ES-I3 (cell line): ENCODE data around the gene DSCAML1.
"Not testable (repeated sequence)": the region's sequence is repeated elsewhere in the genome, so short reads cannot be mapped to it uniquely, and the experiment has no call there.

Source experiments
- H3K36me3 ChIP-seq: 2 replicates; pipeline ENCODE4 v1.6.1; 2013; ENCODE audit warnings: mild to moderate bottlenecking, low read length, control low read depth, moderate library complexity; ENCODE audit not compliant: insufficient read depth
- H3K4me1 ChIP-seq: 2 replicates; pipeline ENCODE4 v1.6.1; 2013; ENCODE audit warnings: mild to moderate bottlenecking, control low read depth, low read length; ENCODE audit not compliant: insufficient read depth
- H3K9ac ChIP-seq: 2 replicates; pipeline ENCODE4 v1.6.1; 2013; ENCODE audit warnings: low read depth, mild to moderate bottlenecking, low read length, moderate library complexity
- H3K9me3 ChIP-seq: 2 replicates; pipeline ENCODE4 v1.6.1; 2013; ENCODE audit warnings: mild to moderate bottlenecking, low read length, moderate library complexity; ENCODE audit not compliant: control insufficient read depth, insufficient read depth

The DSCAML1 gene

DNA sequence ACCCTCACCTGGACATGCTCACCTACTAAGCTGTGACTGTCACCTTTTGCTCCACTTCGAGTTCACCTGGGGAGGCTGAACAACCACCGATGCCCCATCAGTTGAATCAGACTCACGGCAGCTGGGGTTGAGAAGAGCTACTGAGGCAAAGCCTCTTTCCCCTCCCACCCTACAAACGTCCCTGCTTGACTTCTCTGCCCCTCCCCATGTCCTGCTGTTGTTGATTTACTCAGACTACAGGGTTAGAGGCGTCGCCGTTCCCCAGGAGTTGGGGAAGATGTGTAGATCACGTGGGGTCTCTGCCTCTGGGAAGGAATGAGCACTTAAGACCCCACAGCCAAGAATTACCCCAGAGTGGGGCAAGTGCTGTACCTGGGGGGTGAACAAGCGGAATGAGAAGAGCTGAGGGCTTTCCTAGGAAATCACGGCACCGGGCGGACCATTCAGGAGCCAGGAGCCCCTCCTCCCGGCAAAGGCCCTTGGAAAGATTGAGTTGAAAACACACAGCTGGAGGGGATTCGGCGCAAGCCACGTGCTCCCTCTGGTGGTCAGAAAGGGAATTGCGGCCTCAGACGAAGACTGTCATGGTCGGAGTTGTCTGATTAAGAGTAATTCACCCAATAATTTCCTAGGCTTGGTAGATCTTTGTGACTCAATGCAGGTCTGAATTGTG, 20.5 kb upstream of the DSCAML1 start:
- H3K9ac ChIP-seq = no peak overlapping the region
- no peaks in the 10 kb centered on the region for H3K9me3 ChIP-seq
- no peaks in the 10 kb centered on the region for H3K36me3 ChIP-seq
- H3K4me1 ChIP-seq = peaks cover 46% of the 10 kb centered on the region

DNA sequence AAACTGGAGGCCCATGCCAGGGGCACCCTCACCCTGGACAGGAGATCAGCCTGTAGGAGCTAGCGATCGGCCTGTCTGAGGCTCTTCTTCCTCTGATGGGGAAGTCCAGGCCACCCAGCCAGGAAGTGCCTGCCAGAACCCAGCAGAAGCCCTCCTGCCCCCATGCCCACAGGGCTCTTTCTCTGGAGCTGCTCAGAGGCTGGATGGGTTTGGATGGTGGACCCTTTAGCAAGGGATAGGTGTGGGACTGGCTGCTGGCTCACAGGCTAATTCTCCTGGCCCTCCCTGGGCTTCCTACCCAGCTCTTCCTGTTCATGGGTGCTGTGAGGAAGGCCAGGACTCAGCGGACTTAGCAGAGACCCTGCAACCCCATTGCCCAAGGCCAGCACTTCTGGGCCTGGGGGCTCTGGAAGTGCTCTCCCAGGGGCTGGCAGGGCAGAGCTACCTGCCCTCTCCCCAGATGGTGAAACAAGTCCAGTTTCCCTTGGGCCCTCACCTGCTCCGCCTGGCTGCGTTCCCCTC, 19.9 kb upstream of the DSCAML1 start:
- Histone ChIP-seq H3K9ac (no peak overlapping the region; the same call in 1 of the 2 replicates), H3K9me3 (no peaks in the 10 kb centered on the region), H3K36me3 (no peaks in the 10 kb centered on the region), H3K4me1 (peaks cover 46% of the 10 kb centered on the region)

DNA sequence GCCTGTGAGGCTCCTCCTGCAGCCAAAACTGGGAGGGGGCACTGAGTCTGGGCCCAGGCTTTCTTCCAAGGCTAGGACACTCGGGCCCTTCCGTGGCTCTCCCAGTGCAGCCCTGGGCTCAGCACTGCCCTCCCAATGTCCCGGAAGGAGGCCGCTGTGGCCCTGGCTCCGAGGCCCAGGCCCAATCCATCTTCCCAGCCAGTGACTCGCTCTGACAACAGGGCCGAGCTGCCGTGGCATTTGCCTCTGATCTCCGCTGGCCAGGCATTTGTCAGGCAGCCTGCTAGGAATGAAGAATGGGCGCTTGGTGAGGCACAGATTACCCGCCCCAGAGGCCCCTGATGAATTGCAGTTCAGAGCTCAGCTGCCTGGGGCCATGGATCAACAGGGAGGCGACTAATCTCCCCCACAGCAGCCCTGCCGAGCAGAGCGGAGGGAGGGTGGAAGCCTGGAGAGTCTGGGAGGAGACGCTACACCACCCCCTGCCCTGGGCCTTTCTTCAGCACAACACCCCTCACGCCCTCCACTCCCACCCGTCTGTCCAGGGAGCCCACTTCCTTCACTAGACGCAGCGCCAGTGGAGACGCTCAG, 19.2 kb upstream of the DSCAML1 start:
- no peak overlapping the region for H3K9ac ChIP-seq
- H3K36me3 ChIP-seq = no peaks in the 10 kb centered on the region
- peaks cover 46% of the 10 kb centered on the region for H3K4me1 ChIP-seq

DNA sequence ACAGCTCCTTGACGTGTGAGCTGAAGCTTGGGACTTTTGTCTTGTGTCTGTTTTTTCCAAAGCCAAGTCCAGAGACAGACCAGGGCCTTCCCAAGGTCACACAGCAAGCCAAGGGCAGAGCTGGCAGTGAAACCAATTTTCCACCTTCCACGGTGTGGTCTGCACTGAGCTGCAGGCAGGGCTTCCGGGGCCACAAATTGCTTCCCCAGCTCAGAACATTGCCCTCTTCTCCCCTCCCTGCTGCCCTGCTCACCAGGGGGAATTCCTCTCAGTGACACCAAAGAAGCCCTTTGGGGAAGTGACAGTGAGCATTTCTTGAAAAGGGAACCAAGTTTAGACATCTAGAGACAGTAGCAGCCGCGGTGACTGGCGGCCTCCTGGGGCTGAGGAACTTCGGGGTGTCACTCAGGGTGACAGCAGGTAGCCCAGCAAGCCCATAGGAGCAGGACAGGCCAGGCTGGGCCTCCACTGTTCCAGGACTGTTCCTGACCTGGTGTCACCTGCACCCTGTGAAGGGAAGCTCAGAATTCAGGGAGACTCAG, 18.3 kb upstream of the DSCAML1 start:
- Histone ChIP-seq H3K9me3 (no peaks in the 10 kb centered on the region), H3K9ac (no peak overlapping the region), H3K4me1 (peaks cover 45% of the 10 kb centered on the region)

More for the DNA sequence above, 19.2 kb upstream of the DSCAML1 start:
- H3K9me3 ChIP-seq = no peaks in the 10 kb centered on the region

DNA sequence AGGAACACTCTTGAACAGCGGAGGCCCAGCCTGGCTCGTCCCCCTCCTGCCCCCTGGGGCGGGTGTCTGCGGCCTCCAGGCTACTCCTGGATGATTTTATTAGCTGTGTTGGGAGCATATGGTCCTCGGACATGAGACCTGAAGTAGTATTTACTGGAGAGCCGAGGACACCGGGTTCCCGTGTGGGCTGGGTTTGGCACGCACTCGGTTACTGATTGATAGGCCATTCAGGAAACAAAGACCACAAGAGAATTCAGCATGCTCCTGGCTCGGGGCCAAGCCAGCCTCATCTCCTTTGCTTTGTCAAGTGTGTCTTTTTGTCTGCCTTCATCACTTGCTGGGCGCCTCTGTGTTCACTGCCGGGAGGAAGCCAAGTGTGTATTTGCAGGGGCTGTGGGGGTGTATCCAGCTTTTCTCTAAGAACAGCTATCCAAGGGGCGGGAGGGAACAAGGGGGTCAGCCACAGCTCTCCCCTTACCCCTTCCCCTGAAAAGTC, 17.8 kb upstream of the DSCAML1 start:
- H3K9me3 ChIP-seq = no peaks in the 10 kb centered on the region
- H3K4me1 ChIP-seq = peaks cover 39% of the 10 kb centered on the region
- no peaks in the 10 kb centered on the region for H3K36me3 ChIP-seq
- no peak overlapping the region for H3K9ac ChIP-seq

More for the DNA sequence above, 18.3 kb upstream of the DSCAML1 start:
- H3K36me3 ChIP-seq = no peaks in the 10 kb centered on the region

DNA sequence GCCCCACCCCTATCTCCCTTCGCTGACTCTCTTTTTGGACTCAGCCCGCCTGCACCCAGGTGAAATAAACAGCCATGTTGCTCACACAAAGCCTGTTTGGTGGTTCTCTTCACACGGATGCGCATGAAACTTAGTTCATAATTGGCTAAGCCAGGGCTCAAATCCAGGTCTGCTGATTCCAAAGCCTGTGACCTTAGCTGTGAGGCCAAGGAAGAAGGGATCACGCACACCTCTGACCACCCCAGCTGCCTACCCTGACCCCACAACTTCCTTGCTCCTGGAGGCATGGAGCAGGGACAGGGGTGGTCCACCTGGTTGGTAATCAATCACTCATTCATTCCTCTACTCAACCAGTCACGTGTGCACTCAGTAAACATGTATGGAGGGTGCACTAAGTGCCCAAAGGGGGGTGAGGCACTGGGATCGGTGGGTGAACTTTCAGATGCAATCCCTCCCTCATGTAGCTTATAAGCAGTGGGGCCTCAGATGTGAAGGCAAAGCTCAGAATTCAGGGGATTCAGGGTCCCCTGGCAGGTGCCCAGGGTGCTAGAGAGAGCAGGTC, 17.3 kb upstream of the DSCAML1 start:
- H3K36me3 ChIP-seq = no peaks in the 10 kb centered on the region
- no peaks in the 10 kb centered on the region for H3K9me3 ChIP-seq
- peaks cover 39% of the 10 kb centered on the region for H3K4me1 ChIP-seq
- no peak overlapping the region for H3K9ac ChIP-seq

DNA sequence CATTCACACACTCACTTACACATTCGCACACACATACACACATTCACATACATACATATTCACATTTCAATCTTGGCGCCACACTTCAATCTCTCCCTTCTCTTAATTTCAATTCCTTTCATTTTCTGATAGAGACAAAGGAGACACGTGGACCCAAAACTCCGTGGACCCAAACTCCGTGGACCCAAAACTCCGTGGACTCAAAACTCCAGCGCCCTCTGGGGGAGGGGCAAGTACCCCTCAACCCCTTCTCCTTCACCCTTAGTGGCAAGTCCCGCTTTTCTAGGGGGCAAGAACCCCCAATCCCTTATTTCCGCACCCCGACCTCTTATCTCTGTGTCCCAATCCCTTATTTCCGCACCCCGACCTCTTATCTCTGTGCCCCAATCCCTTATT, 13.0 kb upstream of the DSCAML1 start:
- H3K9ac ChIP-seq, H3K36me3 ChIP-seq, H3K9me3 ChIP-seq: not testable (repeated sequence)
- H3K4me1 ChIP-seq = peaks cover 10% of the 10 kb centered on the region

DNA sequence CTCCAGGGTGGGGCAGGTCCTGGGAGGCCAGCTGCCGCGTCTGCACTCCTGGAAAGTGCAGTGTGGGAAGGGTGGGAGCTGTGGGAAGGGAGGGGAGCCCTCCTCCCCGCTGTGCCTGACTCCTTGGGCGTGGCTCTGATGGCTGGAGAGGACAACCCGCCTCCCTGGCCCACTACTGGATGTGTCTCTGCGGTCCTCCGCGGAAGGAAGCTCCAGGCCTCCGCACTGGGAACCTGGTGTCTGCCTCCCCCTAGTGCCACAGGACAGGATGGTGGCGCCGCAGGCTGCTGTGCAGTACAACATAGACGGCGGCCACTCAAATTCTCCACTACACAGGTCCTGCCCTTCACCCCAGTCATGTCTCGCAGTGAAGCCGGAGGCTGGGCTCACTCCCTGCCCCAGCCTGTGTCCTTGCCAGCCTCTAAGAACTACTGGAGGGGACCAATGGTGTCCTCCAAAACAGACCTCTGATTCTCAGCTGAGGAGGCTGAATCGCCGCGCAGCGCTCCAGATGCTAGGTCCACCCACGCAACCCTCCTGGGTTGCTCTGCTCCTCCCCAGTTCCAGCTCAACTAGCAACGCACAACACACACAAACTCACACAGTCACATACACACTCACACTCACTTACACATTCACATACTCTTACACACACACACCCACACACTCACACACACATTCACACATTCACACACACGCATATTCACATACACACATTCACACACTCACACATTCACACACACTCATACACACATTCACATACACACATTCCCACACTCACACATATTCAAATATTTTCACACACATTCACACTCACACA, 12.4 kb upstream of the DSCAML1 start:
- no peak overlapping the region for H3K9ac ChIP-seq
- H3K9me3 ChIP-seq = no peaks in the 10 kb centered on the region
- no peaks in the 10 kb centered on the region for H3K36me3 ChIP-seq
- peaks cover 4% of the 10 kb centered on the region for H3K4me1 ChIP-seq

DNA sequence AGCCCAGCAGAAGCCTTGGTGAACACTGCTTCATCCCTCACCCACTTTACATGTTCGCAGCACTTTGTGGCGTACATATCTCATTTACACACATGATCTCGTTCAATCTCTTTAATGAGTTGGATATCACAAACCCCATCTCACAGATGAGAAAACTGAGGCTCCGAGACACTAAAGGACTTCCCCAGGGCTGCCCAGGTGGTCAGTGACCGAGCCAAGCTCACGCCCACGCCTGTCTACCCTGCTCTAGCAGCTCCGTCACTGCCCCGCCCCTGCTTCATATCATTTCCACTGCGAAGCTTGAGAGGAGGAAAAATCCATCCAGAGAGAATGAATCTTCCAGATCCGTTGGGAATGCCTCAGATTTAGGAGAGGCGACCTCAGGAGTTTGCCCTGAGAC, 11.8 kb upstream of the DSCAML1 start:
- Histone ChIP-seq H3K9me3 (no peaks in the 10 kb centered on the region), H3K4me1 (no peaks in the 10 kb centered on the region), H3K36me3 (no peaks in the 10 kb centered on the region), H3K9ac (no peak overlapping the region)

DNA sequence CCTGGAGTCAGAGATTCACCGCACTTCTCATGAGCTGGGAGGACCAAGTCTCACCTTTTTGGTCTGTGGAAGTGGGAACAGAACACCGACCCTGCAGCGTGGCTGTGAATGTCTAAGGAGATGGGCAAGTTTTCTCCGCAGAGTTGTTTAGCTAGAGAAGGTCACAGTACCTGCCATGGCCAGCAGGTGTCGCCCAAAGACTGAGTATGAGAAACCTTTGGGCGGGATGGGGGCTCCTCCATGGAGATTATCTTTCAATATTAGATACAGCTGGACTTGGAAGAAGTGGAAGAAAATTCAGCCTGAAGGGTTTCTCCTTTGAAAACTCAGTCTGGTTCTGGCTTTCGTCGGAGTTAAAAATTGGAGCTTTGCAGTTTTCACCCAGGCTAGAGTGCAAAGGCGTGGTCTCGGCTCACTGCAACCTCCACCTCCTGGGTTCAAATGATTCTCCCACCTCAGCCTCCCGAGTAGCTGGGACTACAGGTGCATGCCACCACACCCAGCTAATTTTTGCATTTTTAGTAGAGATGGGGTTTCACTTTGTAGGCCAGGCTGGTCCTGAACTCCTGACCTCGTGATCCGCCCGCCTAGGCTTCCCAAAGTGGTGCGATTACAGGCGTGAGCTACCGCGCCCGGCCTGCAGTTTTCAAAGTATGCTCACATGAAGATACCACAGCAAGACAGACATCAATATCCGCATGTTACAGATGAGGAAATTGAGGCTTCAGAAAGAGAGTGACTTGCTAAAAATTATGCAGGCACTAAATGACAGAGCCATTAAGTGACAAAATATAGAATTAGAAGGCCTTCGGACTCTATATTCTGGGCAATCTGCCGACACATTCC, 10.7 kb upstream of the DSCAML1 start:
- H3K9me3 ChIP-seq = no peaks in the 10 kb centered on the region
- no peak overlapping the region for H3K9ac ChIP-seq
- no peaks in the 10 kb centered on the region for H3K4me1 ChIP-seq
- H3K36me3 ChIP-seq = no peaks in the 10 kb centered on the region

DNA sequence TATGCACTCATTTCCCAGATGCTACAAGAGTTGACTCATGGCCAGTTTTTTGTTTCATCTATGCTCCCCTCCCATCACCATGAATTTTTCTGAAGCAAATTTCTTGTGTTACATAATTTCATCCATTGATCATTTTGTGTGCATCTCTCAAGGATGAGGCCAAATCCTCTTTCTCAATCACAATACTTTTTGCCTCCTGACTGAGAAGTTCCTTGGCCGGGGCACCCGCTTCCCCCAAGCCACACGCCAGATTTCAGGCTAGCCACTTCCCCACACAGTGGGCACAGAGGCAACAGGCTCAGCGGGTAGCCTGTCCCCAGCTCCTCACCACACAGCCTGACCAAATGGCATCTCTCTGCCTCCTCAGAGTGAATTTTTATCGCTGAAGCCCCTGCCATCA, 9.8 kb upstream of the DSCAML1 start:
- Histone ChIP-seq H3K36me3 (no peaks in the 10 kb centered on the region), H3K4me1 (no peaks in the 10 kb centered on the region), H3K9me3 (no peaks in the 10 kb centered on the region), H3K9ac (no peak overlapping the region)

DNA sequence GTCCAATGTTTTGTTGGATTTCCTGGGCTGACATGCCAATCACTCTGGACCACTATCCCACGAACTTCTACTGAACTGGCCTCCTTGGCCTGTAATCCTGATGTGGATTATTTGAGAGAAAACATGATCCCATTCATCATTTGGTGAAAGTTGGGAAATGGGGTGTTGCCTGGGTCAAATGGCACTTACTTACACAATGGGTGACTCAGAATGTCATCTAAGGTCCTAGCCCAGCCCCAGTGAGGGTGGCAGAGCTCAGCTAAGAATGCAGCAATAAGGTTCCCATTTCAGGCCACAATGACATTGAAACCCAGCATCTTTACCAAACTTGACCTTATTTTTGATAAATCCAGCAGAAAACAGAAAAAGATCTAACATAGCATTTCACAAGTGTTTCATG, 8.0 kb upstream of the DSCAML1 start:
- no peaks in the 10 kb centered on the region for H3K4me1 ChIP-seq
- no peaks in the 10 kb centered on the region for H3K9me3 ChIP-seq
- H3K36me3 ChIP-seq = no peaks in the 10 kb centered on the region
- H3K9ac ChIP-seq = no peak overlapping the region

DNA sequence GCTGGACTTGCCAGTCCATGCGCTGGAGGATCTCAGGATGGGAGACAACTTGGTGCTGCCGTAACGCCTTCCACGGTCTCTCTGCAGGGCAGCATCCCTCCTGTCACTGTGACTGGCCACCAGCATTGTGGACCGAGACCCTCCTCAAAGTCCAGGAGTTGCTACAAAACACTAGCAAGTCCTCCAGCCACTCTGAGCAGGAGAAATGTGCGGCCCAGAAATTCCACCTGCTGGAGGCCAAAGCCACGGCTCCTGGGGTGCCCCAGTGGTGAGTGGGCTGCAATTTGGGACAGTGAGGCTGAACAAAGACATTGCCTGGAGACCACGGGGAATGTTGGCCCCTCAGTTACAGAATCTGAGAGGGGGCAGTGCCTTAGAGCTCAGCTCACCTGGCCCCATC, 6.9 kb upstream of the DSCAML1 start:
- Histone ChIP-seq H3K9me3 (no peaks in the 10 kb centered on the region), H3K36me3 (no peaks in the 10 kb centered on the region), H3K4me1 (no peaks in the 10 kb centered on the region), H3K9ac (no peak overlapping the region)
